ENCODE data around the gene SLC35A3. TPM values are rescaled to one million over a fixed set of nuclear protein-coding genes. Genes with fewer than 3 reads are reported as not detected.

The SLC35A3 gene
- total RNA-seq, 1 donor from 2014 or later: 16.5 TPM

DNA sequence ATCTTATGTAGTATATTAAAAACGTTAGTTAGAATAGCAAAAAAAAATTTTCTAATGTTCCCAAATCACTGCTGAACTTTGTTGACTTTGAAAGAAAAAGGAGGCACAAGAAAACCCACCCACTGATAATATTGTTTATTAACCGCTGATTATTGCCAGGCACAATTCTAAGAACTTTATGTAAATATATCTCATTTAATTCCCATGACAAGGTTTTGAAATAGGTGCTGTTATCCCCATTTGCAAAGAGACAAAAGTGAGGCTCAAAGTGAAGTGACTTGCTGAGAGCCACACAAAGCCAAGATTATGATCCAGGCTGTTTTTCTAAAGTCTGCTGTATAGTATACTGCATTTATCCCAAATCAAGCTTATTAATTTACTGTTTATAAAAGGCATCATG is 106.5 kb downstream of the SLC35A3 start:
- H3K36me3 Mint-ChIP-seq (ENCODE audit: insufficient read depth): peaks cover 18% of the 10 kb centered on the region
- no peaks in the 10 kb centered on the region for H3K9me3 Mint-ChIP-seq (ENCODE audit: low read depth)
- no peaks in the 10 kb centered on the region for H3K27me3 Mint-ChIP-seq

GRCh38 chr1:100076744-100077143 is 106.9 kb downstream of the SLC35A3 start:
- Mint-ChIP-seq H3K4me1 (ENCODE audit: low read depth) (no peaks in the 10 kb centered on the region), H3K27ac (peak overlapping the region; percentile 16), H3K9me3 (ENCODE audit: low read depth) (no peaks in the 10 kb centered on the region), H3K4me3 (ENCODE audit: low read depth) (no peak overlapping the region), H3K36me3 (ENCODE audit: insufficient read depth) (peaks cover 18% of the 10 kb centered on the region), H3K27me3 (no peaks in the 10 kb centered on the region)
- TF ChIP-seq, protein P1, sequence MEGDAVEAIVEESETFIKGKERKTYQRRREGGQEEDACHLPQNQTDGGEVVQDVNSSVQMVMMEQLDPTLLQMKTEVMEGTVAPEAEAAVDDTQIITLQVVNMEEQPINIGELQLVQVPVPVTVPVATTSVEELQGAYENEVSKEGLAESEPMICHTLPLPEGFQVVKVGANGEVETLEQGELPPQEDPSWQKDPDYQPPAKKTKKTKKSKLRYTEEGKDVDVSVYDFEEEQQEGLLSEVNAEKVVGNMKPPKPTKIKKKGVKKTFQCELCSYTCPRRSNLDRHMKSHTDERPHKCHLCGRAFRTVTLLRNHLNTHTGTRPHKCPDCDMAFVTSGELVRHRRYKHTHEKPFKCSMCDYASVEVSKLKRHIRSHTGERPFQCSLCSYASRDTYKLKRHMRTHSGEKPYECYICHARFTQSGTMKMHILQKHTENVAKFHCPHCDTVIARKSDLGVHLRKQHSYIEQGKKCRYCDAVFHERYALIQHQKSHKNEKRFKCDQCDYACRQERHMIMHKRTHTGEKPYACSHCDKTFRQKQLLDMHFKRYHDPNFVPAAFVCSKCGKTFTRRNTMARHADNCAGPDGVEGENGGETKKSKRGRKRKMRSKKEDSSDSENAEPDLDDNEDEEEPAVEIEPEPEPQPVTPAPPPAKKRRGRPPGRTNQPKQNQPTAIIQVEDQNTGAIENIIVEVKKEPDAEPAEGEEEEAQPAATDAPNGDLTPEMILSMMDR (IDR thresholded peaks at IDR 0.05; ENCODE audit: unreplicated experiment): no peak
- DNase-seq (ENCODE audit: low spot score, unreplicated experiment): no peak

More for the DNA sequence above, 106.5 kb downstream of the SLC35A3 start:
- DNase-seq (ENCODE audit: low spot score, unreplicated experiment): no peak
- Mint-ChIP-seq H3K4me3 (ENCODE audit: low read depth) (no peak overlapping the region), H3K4me1 (ENCODE audit: low read depth) (no peaks in the 10 kb centered on the region), H3K27ac (no peak overlapping the region)
- TF ChIP-seq, protein P1 (IDR thresholded peaks at IDR 0.05; ENCODE audit: unreplicated experiment): no peak

DNA sequence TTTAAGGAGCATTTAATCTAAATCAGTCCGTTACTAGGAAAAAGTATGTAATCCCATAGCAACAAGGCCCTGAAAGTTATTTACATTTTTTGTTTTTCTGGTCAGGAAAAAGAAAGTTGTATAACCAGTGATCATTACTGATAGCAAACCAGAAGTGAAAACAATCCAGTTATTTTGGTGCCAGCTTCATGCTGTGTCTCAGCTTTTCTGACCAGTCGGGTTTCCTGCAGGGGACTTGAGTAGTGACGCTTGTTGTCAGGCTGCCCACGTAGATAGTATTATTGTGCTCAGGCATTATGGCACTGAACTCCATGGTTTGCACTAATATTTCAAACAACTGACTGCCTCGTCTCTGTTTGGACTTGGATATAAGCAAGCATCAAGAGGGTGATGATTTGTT is 107.7 kb downstream of the SLC35A3 start:
- TF ChIP-seq, protein P1 (IDR thresholded peaks at IDR 0.05; ENCODE audit: unreplicated experiment): no peak
- Mint-ChIP-seq H3K36me3 (ENCODE audit: insufficient read depth) (peaks cover 18% of the 10 kb centered on the region), H3K4me1 (ENCODE audit: low read depth) (no peaks in the 10 kb centered on the region), H3K27me3 (no peaks in the 10 kb centered on the region), H3K27ac (peak overlapping the region; percentile 6), H3K9me3 (ENCODE audit: low read depth) (no peaks in the 10 kb centered on the region), H3K4me3 (ENCODE audit: low read depth) (no peak overlapping the region)
- no peak for DNase-seq (ENCODE audit: low spot score, unreplicated experiment)

DNA sequence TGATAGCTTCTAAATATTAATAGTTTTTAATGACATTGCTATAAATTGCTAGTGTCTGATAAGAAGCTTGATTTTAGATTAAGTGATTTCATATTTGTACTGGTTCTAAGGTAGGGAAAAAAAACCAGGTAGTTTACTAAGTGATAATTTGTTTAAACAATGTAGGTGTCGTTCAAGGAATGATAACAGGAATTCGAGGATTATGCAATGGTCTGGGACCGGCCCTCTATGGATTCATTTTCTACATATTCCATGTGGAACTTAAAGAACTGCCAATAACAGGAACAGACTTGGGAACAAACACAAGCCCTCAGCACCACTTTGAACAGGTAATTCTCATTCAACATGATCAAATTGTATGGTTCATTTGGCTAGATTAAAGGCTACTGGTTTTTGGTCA is 110.5 kb downstream of the SLC35A3 start:
- TF ChIP-seq, protein P1 (IDR thresholded peaks at IDR 0.05; ENCODE audit: unreplicated experiment): no peak
- no peak overlapping the region for H3K4me3 Mint-ChIP-seq (ENCODE audit: low read depth)
- no peak for DNase-seq (ENCODE audit: low spot score, unreplicated experiment)
- H3K4me1 Mint-ChIP-seq (ENCODE audit: low read depth): no peaks in the 10 kb centered on the region
- peaks cover 11% of the 10 kb centered on the region for H3K36me3 Mint-ChIP-seq (ENCODE audit: insufficient read depth)
- H3K9me3 Mint-ChIP-seq (ENCODE audit: low read depth): no peaks in the 10 kb centered on the region
- H3K27ac Mint-ChIP-seq: no peak overlapping the region
- H3K27me3 Mint-ChIP-seq: no peaks in the 10 kb centered on the region

Other genes starting within 250 kb of the SLC35A3 start
- gene FRRS1, start 203.4 kb upstream of the SLC35A3 start, total RNA-seq: 7.6 and 8.6 TPM in 2 replicates
- gene AGL, start 119.6 kb upstream of the SLC35A3 start, total RNA-seq: 26.6 and 29.4 TPM in 2 replicates
- gene SASS6, start 162.9 kb downstream of the SLC35A3 start, total RNA-seq: 11.1 and 11.5 TPM in 2 replicates
- 23.9 and 26.2 TPM in 2 replicates for gene TRMT13, start 163.2 kb downstream of the SLC35A3 start, total RNA-seq
- 1.1 and 1.8 TPM in 2 replicates for gene LRRC39, start 208.3 kb downstream of the SLC35A3 start, total RNA-seq